GM12892 (cell line): ENCODE data around the gene RAB11FIP5.

Experiments used
- POLR2A ChIP-seq: IDR thresholded peaks from 2 replicates; pipeline ENCODE4 v1.6.1; 2011; ENCODE audit warnings: low read depth, low read length, control low read depth
- POLR2AphosphoS5 ChIP-seq: IDR thresholded peaks from 2 replicates; pipeline ENCODE4 v1.6.1; 2011; ENCODE audit warnings: low read depth, low read length, control low read depth
- TAF1 ChIP-seq: IDR thresholded peaks from 2 replicates; pipeline ENCODE4 v1.6.1; 2011; ENCODE audit warnings: low read depth, mild to moderate bottlenecking, control low read depth, low read length, borderline replicate concordance

DNA sequence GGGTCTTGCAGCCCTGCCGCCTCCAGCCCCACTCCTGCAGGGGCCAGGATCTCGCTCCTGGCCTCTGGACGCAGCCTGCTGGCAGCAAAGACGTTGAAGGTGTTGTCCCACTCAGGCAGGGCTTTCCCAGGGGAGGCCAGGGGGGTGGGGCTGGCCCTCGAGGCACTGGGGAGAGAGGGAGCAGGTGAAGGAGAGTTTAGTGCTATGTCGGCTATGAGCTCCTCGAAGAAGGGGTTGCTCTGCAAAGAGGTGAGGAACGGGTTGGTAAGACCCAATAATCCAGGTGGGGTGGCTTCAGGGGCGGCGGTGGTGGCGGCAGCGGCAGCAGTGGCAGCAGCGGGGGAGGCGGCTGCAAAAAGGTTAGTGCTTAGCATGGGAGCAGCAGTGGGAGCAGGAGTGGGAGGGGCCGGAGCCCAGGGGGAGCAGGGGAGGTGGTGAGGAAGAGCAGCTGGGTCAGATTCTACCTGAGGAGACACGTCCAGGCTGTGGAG is 31.5 kb downstream of the RAB11FIP5 start:
- TF ChIP-seq POLR2A, result no peak
- no peak for TF ChIP-seq POLR2AphosphoS5
- TF ChIP-seq TAF1, result no peak
